Peyer's patch (tissue), 4 donors: ENCODE measurements around the gene ESR2. TPM values are rescaled to one million over a fixed set of nuclear protein-coding genes. Genes with fewer than 3 reads are reported as not detected.

Experiments used
- DNase-seq, 3 donors: peaks; one replicate each; pipeline ENCODE4 v3.0.0-alpha.2; 2017 to 2019
- H3K27ac ChIP-seq, 4 donors: fragments of 200-600 bp; sonication (generic); one replicate each; pipeline ENCODE4 v1.5.1; 2016 to 2019
- H3K27me3 ChIP-seq, 2 donors: fragments of 200-600 bp; sonication (generic); one replicate each; pipeline ENCODE4 v1.5.1; 2019
- H3K36me3 ChIP-seq, 3 donors: fragments of 200-600 bp; sonication (generic); one replicate each; pipeline ENCODE4 v1.5.1; 2016 to 2019
- H3K4me1 ChIP-seq, 4 donors: fragments of 200-600 bp; sonication (generic); one replicate each; pipeline ENCODE4 v1.5.1; 2016 to 2019
- H3K4me3 ChIP-seq, 4 donors: fragments of 200-600 bp; sonication (generic); 1 replicate in 3 of 4; 2 replicates in 1 of 4; pipeline ENCODE4 v1.5.1; 2016 to 2019; ENCODE audit warnings: mild to moderate bottlenecking in 1 of 4
- H3K9me3 ChIP-seq, 4 donors: fragments of 200-600 bp; sonication (generic); one replicate each; pipeline ENCODE4 v1.5.1; 2016 to 2019; ENCODE audit warnings: mild to moderate bottlenecking in 1 of 4
- POLR2A ChIP-seq, 2 donors: fragments of 450-650 bp; IDR thresholded peaks; one replicate each; pipeline ENCODE4 v1.5.1; 2017; ENCODE audit warnings: antibody characterized with exemption in 2 of 2, mild to moderate bottlenecking in 2 of 2, moderate library complexity in 2 of 2
- total RNA-seq, 4 donors: library from RNA; depleted of rRNA; stranded (reverse); fragments of >200 nt; gene quantifications; one replicate each; pipeline ENCODE4 v1.1.0, GENCODE V29; 2016
- TF ChIP-seq, protein P1 (sequence below), 6 experiments: fragments of 450-650 bp in 4 of 6; fragments of 200-600 bp in 2 of 6; sonication (generic) in 1 of 6; IDR thresholded peaks; one replicate each; pipeline ENCODE4 v1.5.1; 2017 to 2019; ENCODE audit warnings: antibody characterized with exemption in 6 of 6, mild to moderate bottlenecking in 3 of 6, moderate library complexity in 1 of 6

Gene ESR2
- total RNA-seq, 4 donors from 2014 or later = 0.66 to 6.6 (median 1.1) TPM; not detected in 1

DNA sequence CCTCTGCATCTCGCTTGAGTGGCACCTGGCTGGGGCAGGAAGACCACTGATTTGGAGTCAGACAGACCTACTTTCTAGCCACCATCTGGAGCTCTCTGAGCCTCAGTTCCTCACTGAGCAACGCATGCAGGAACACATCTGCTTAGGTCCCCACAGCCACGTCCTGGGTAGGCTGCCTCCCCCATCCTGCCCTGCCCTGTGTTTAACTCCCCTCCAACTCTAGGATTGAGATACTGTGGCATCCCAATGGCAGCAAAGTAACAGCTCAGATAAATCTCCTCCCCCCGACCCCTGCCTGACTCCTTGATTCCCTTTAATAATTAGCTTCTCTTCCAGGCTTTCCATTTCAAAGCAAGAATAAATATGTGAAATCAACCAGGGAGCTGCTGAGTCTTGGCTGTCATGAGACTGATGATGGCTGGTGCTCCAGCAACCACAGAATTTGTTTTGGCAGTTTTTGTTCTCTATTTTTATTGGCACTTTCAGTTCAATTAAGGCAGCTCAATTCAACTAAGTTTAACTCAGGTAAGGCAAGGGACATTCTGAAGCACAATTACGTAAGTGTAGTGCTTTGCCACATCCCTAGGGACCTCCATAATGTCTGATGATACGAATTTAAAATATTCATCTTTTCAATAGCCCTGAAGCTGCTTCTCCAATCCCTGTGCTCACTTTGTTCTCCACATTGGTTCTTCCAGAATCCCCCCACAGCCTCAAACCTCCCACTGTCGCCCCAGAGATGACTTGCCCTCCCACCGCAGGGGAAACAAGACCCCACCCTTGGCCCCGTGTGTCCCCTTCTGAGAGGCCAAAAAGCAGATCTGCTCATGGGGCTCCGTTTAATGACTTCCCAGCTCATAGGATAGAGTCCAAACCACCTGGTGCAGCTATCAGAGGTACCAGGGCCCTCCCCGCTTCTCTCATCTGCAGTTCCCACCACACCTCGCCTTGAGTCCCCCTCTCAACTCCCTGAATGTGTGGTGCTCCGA is 58.2 kb downstream of the ESR2 start:
- H3K9me3 ChIP-seq = no peaks in the 10 kb centered on the region
- DNase-seq = peak in 2 of 3 donors; percentile 79 to 87
- no peaks in the 10 kb centered on the region for H3K27me3 ChIP-seq
- no peaks in the 10 kb centered on the region for H3K36me3 ChIP-seq
- H3K27ac ChIP-seq = peak overlapping the region in 3 of 4 donors; percentile 21 to 83 (median 81)
- no peak overlapping the region for H3K4me3 ChIP-seq
- TF ChIP-seq POLR2A (IDR thresholded peaks at IDR 0.05) = no peak
- TF ChIP-seq, protein P1, sequence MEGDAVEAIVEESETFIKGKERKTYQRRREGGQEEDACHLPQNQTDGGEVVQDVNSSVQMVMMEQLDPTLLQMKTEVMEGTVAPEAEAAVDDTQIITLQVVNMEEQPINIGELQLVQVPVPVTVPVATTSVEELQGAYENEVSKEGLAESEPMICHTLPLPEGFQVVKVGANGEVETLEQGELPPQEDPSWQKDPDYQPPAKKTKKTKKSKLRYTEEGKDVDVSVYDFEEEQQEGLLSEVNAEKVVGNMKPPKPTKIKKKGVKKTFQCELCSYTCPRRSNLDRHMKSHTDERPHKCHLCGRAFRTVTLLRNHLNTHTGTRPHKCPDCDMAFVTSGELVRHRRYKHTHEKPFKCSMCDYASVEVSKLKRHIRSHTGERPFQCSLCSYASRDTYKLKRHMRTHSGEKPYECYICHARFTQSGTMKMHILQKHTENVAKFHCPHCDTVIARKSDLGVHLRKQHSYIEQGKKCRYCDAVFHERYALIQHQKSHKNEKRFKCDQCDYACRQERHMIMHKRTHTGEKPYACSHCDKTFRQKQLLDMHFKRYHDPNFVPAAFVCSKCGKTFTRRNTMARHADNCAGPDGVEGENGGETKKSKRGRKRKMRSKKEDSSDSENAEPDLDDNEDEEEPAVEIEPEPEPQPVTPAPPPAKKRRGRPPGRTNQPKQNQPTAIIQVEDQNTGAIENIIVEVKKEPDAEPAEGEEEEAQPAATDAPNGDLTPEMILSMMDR (IDR thresholded peaks at IDR 0.05) = no peak
- peaks cover 0 to 6% (median 3%) of the 10 kb centered on the region in 4 donors for H3K4me1 ChIP-seq

DNA sequence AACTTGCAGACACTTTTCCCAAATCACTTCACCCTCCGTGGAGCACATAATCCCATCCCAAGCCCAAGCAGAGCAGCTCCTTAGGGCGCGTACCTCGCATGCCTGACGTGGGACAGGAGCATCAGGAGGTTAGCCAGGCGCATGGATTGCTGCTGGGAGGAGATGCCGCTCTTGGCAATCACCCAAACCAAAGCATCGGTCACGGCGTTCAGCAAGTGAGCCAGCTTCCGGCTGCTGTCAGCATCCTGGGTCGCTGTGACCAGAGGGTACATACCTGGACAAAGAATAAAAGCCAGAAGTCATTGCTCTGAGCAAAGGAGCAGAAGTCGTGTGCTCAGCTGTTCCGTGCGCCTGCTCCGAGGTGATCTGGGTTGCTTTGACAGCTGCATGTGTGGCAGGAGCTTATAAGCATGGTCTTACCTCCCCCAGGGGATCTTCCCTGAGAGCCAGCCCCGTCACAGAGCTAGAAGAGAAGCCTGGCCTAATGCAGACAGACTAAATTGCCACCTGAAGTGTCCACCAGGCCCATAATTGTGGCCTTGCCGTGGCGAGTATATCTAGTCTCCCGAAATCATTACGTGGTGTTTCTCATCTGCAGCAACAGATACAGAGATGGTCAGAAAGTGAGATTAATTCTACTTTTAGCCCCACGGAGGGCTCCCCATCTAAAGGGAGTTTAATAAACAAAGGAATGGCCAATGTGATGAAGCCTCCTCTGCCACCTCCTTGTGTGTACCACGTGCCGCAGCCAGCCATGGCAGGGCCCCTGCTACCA is 59.1 kb downstream of the ESR2 start:
- peak in 2 of 3 donors; percentile 49 to 58 for DNase-seq
- peak overlapping the region in 1 of 4 donors; percentile 3 for H3K4me3 ChIP-seq
- no peaks in the 10 kb centered on the region for H3K36me3 ChIP-seq
- no peaks in the 10 kb centered on the region for H3K9me3 ChIP-seq
- H3K27ac ChIP-seq = peak overlapping the region in 3 of 4 donors; percentile 21 to 83 (median 81)
- H3K27me3 ChIP-seq = no peaks in the 10 kb centered on the region
- TF ChIP-seq POLR2A (IDR thresholded peaks at IDR 0.05) = no peak
- H3K4me1 ChIP-seq = peaks cover 0 to 6% (median 3%) of the 10 kb centered on the region in 4 donors

DNA sequence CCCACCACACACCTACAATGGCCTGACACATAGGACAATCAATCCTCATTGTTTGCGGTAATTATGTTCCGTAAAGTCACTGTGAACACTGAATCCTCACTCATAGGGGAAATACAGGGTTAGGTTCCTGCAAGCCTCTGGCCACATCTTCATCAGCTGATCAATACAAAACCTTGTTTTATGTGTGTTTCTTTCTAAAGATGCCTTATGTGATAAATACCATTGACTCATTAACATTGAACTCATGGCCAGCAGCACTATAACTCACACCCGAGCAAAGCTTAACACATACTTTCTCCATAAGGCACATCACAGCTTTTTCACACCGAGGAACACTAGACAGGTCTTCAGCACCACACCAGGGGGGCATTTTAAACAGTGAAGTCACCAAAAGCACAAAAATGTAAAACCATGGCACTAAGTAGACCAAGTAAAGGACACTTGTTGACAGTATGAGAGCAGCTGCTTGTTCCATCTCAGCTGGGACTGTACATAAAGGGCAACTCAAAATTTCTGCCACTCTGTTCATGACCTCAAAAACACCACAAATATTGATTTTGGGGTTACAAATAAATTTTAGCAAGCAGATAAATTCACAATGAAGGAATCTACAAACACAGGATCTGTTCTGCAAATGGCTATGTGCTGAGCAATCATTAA is 60.5 kb downstream of the ESR2 start:
- Histone ChIP-seq H3K27me3 (no peaks in the 10 kb centered on the region), H3K9me3 (no peaks in the 10 kb centered on the region), H3K36me3 (peaks cover 0 to 8% (median 0%) of the 10 kb centered on the region in 3 donors), H3K4me3 (no peak overlapping the region), H3K4me1 (peaks cover 0 to 6% (median 3%) of the 10 kb centered on the region in 4 donors), H3K27ac (peak overlapping the region in 2 of 4 donors; percentile 81 to 83)
- no peak for TF ChIP-seq POLR2A (IDR thresholded peaks at IDR 0.05)
- TF ChIP-seq, protein P1 (IDR thresholded peaks at IDR 0.05) = no peak
- DNase-seq = no peak

- H3K27me3 ChIP-seq = no peaks in the 10 kb centered on the region
- no peak overlapping the region for H3K4me3 ChIP-seq
- no peak for TF ChIP-seq POLR2A (IDR thresholded peaks at IDR 0.05)
- TF ChIP-seq, protein P1 (IDR thresholded peaks at IDR 0.05) = no peak
- H3K9me3 ChIP-seq = no peaks in the 10 kb centered on the region
- no peak for DNase-seq
- peaks cover 0 to 6% (median 3%) of the 10 kb centered on the region in 4 donors for H3K4me1 ChIP-seq
- H3K27ac ChIP-seq = peak overlapping the region; percentile 28 to 55 (median 38)
- H3K36me3 ChIP-seq = peaks cover 0 to 15% (median 0%) of the 10 kb centered on the region in 3 donors
These were observed 61.2 kb downstream of the ESR2 start for GRCh38 chr14:64232944-64233343.

GRCh38 chr14:64232095-64232838 is 61.9 kb downstream of the ESR2 start:
- DNase-seq = no peak
- Histone ChIP-seq H3K9me3 (no peaks in the 10 kb centered on the region), H3K4me3 (no peak overlapping the region), H3K4me1 (peaks cover 0 to 6% (median 3%) of the 10 kb centered on the region in 4 donors), H3K27me3 (no peaks in the 10 kb centered on the region), H3K27ac (peak overlapping the region; percentile 28 to 55 (median 38)), H3K36me3 (peaks cover 0 to 21% (median 0%) of the 10 kb centered on the region in 3 donors)
- TF ChIP-seq, protein P1 (IDR thresholded peaks at IDR 0.05) = no peak
- no peak for TF ChIP-seq POLR2A (IDR thresholded peaks at IDR 0.05)
